Retinal pigment epithelial cell (primary cell): ENCODE results near the gene IFT52.

Source experiments
- DNase-seq: peaks from one replicate; pipeline ENCODE4 v3.0.0-alpha.2; 2010; ENCODE audit warnings: low read depth
- H3K4me3 ChIP-seq: 2 replicates; pipeline ENCODE4 v1.5.1; 2011; ENCODE audit warnings: mild to moderate bottlenecking, low read length, control low read depth, moderate library complexity
- TF ChIP-seq, protein P1 (sequence below): conservative IDR thresholded peaks from 2 replicates; pipeline ENCODE4 v1.5.1; 2011; ENCODE audit warnings: low read depth, low read length, control low read depth, inconsistent platforms

Gene IFT52

DNA sequence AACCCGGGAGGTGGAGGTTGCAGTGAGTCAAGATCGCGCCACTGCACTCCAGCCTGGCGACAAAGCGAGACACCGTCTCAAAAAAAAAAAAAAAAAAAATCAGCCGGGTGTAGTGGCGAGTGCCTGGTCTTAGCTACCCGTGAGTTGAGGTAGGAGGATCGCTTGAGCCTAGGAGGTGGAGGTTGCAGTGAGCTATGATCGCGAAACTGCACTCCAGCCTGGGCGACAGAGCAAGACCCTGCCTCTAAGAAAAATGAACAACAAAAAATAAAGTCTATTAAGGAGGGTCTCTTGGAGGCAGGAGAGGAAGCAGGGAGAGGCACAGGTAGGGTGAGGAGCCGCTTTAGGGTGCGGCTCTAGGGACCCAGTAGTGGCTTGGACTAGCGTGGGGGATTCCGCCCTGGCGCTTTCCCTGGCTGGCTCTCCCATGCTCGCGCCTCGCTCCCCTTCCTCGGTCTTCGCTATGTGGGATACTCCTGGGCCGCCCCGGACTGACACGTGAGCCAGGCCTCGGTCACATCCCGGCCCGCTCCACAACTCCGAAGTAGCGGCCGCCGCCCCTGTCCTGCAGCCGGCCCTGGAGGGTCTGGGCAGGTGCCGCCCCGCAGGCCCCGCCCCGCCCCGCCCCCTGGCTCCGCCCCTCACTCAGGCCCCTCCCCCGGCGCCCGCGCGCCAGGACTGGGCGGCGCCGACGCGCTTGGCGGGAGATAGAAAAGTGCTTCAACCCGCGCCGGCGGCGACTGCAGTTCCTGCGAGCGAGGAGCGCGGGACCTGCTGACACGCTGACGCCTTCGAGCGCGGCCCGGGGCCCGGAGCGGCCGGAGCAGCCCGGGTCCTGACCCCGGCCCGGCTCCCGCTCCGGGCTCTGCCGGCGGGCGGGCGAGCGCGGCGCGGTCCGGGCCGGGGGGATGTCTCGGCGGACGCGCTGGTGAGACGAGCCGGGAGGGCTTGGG is 75.9 kb downstream of the IFT52 start, which contains the start of gene MYBL2:
TSS of gene MYBL2 (plus strand) at position 739 of the 953 bp plus-strand sequence. CDS start at position 909, 170 bp downstream.
- TF ChIP-seq, protein P1, sequence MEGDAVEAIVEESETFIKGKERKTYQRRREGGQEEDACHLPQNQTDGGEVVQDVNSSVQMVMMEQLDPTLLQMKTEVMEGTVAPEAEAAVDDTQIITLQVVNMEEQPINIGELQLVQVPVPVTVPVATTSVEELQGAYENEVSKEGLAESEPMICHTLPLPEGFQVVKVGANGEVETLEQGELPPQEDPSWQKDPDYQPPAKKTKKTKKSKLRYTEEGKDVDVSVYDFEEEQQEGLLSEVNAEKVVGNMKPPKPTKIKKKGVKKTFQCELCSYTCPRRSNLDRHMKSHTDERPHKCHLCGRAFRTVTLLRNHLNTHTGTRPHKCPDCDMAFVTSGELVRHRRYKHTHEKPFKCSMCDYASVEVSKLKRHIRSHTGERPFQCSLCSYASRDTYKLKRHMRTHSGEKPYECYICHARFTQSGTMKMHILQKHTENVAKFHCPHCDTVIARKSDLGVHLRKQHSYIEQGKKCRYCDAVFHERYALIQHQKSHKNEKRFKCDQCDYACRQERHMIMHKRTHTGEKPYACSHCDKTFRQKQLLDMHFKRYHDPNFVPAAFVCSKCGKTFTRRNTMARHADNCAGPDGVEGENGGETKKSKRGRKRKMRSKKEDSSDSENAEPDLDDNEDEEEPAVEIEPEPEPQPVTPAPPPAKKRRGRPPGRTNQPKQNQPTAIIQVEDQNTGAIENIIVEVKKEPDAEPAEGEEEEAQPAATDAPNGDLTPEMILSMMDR, result no peak
- H3K4me3 ChIP-seq, result peak within 1 kb of the TSS; percentile 58
- DNase-seq, result peak; percentile 13

DNA sequence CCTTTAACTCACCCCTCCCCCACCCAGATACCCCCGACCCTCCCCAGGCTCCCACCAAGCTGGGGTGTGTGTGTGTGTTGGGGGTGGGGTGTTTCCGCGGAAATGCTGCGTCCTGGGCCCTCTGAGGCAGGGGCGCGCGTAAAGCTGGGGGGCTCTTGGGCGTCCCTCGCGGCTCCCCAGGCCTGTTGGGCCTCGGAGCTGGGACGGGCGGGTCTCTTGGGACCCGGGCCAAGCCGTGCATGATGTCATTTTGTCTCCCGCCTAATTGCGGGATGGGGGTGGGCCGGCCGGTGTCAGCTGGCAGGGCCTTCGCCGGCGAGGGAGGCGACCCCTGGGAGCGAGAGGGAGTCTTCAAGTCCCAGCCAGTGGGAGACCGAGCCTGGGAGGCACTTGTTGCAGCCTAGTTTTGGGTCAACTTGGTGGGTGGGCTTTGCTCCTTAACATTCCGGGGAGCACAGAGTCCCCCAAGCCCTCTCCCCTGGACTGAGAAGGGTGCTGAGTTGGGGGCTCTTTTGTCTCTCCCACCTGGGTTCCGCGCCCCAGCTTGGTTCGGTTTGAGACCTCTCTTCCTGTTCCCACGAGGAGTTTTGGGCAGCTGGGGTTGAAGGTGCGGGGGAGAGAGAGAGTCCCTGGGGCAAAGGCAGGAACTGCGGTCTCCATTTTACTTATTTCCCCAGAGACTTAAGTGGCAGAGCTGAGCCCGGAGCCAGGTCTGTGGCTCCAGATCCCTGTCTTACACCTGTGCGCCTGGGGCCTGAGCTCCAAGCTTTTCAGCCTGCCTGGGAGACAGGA is 76.8 kb downstream of the IFT52 start:
- no peak for DNase-seq
- H3K4me3 ChIP-seq, result peak overlapping the region; percentile 54
- TF ChIP-seq, protein P1, result no peak

DNA sequence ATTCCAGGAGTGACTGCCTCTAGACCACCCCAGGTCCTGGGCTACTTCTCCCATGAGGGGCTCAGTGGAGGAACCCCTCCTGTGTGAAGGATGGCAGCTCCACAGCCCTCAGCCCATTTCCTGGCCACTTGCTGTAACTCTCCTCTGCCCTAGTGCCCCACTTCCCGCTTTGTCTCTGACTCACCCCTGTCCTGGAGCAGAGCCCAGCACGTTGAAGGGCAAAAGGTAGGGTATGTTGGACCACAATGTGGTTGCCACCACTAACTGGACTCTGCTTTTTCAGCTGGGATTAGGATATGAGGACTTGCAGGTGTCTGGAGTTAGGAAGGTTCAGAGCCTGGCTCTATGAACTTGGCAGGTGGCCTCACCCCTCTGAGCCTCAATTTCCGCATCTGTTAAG is 78.6 kb downstream of the IFT52 start:
- TF ChIP-seq, protein P1, result no peak
- DNase-seq, result peak; percentile 11
- H3K4me3 ChIP-seq, result no peak overlapping the region

DNA sequence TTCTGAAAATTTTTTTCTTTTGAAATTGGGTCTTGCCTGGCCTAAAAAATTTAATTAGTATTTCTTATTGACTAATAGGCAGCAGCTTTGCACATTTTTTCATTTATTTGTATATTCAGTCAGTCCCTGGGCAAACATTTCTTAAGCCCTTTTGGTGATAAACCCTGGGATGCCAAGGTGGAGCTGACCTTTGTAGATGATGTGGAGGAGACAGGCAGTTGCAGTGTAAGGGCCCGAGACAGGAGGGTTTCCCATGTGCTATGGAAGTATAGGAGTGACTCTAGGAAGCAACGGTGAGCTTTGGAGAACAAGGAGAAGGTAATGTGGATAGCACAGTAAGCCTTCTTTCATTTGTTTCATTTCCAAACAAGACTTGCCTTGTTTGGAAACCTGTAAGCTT is 79.7 kb downstream of the IFT52 start:
- H3K4me3 ChIP-seq, result no peak overlapping the region
- DNase-seq, result no peak
- TF ChIP-seq, protein P1, result no peak

DNA sequence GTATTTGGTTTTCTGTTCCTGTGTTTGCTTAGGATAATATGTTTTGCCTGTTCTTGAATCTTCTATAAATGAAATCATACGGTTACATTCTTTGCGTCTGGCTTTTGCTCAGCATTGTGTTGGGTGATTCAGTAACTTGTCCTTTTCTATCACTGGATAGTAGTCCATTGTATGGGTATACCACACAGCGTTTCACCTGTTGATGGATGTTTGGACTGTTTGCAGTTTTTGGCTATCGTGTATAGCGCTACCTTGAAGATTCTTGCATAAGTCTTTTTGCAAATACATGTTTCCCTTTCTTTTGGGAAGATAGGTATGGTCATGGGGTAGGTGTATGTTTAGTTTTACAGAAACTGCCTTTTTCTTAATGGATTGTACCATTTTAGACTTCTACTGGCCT is 85.6 kb downstream of the IFT52 start:
- no peak overlapping the region for H3K4me3 ChIP-seq
- no peak for DNase-seq
- TF ChIP-seq, protein P1, result no peak

DNA sequence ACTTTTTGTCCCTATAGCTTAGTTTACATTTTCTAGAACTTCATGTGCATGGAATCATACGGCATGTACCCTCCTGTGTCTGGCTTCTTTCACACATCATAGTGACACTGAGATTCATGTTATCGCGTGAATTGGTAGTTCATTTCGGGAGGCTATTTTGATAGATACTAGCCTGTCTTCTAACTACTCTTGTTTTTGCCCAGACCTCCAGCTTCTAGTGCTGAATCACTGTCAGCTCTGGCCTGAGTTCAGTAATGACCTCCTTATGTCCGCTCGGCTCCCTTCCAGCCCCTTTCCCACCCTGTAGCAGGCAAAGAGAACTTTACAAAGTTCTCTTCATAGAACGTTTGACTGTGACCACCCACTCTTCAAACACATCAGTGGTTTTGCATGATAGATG is 90.2 kb downstream of the IFT52 start:
- no peak for DNase-seq
- no peak overlapping the region for H3K4me3 ChIP-seq
- TF ChIP-seq, protein P1, result no peak
